Thoracic aorta (tissue), 2 donors: ENCODE data around the gene POLR3G. TPM values are rescaled to one million over a fixed set of nuclear protein-coding genes. Genes with fewer than 3 reads are reported as not detected.

Source experiments
- ATAC-seq: fragments of 150-250 bp; one replicate; pipeline ENCODE4 v1.8.0; 2017; ENCODE audit warnings: low read depth; ENCODE audit not compliant: insufficient number of reproducible peaks, low FRiP score
- DNase-seq: peaks from one replicate; pipeline ENCODE4 v3.0.0-alpha.2; 2020; ENCODE audit warnings: low spot score
- H3K27ac ChIP-seq, 2 donors: fragments of 200-600 bp; sonication (generic); 1 replicate in 1 of 2; 2 replicates in 1 of 2; pipeline ENCODE4 v1.5.1; 2016; ENCODE audit warnings: mild to moderate bottlenecking in 2 of 2, moderate library complexity in 2 of 2
- H3K27me3 ChIP-seq: fragments of 200-600 bp; sonication (generic); replicated peaks from 2 replicates; pipeline ENCODE4 v1.6.0; 2016; ENCODE audit warnings: mild to moderate bottlenecking; ENCODE audit not compliant: insufficient read depth
- H3K36me3 ChIP-seq: fragments of 200-600 bp; sonication (generic); one replicate; pipeline ENCODE4 v1.5.1; 2016
- H3K4me1 ChIP-seq, 2 donors: fragments of 200-600 bp; sonication (generic); 1 replicate in 1 of 2; 2 replicates in 1 of 2; pipeline versions ENCODE4 v1.5.1 to v1.6.0; 2016; ENCODE audit warnings: low read depth in 2 of 2, mild to moderate bottlenecking in 1 of 2; ENCODE audit not compliant: control insufficient read depth in 1 of 2
- H3K4me3 ChIP-seq: fragments of 200-600 bp; sonication (generic); 2 replicates; pipeline ENCODE4 v1.5.1; 2016; ENCODE audit warnings: mild to moderate bottlenecking
- H3K9me3 ChIP-seq: fragments of 200-600 bp; sonication (generic); 2 replicates; pipeline ENCODE4 v1.5.1; 2016
- CTCF ChIP-seq: fragments of 200-600 bp; sonication (generic); IDR thresholded peaks from one replicate; pipeline ENCODE4 v1.5.1; 2019; ENCODE audit warnings: antibody characterized with exemption
- total RNA-seq, 2 donors: library from RNA; depleted of rRNA; stranded (reverse); fragments of >200 nt; gene quantifications; one replicate each; pipeline versions ENCODE4 v1.1.0 to v1.2.3, GENCODE V29; 2016

POLR3G gene
- total RNA-seq, 2 donors from 2014 or later = 0.42 TPM; not detected in 1

GRCh38 chr5:90503596-90503995 is 28.9 kb downstream of the POLR3G start:
- TF ChIP-seq CTCF = no peak
- no peak overlapping the region for H3K27ac ChIP-seq
- no peak for ATAC-seq

GRCh38 chr5:90504743-90505142 is 30.1 kb downstream of the POLR3G start:
- ATAC-seq (no peak), DNase-seq (no peak)
- H3K4me1 ChIP-seq = no peaks in the 10 kb centered on the region
- no peak overlapping the region for H3K27ac ChIP-seq
- H3K27me3 ChIP-seq = no peaks in the 10 kb centered on the region
- H3K9me3 ChIP-seq = no peaks in the 10 kb centered on the region
- TF ChIP-seq CTCF = no peak
- H3K36me3 ChIP-seq = no peaks in the 10 kb centered on the region
- H3K4me3 ChIP-seq = no peak overlapping the region

More at GRCh38 chr5:90503596-90503995, 28.9 kb downstream of the POLR3G start:
- no peaks in the 10 kb centered on the region for H3K27me3 ChIP-seq
- H3K4me3 ChIP-seq = no peak overlapping the region
- H3K9me3 ChIP-seq = no peaks in the 10 kb centered on the region
- no peak for DNase-seq
- H3K4me1 ChIP-seq = no peaks in the 10 kb centered on the region
- no peaks in the 10 kb centered on the region for H3K36me3 ChIP-seq

- Histone ChIP-seq H3K4me3 (no peak overlapping the region), H3K27ac (no peak overlapping the region), H3K27me3 (no peaks in the 10 kb centered on the region), H3K9me3 (no peaks in the 10 kb centered on the region), H3K36me3 (no peaks in the 10 kb centered on the region), H3K4me1 (no peaks in the 10 kb centered on the region)
- TF ChIP-seq CTCF = no peak
- no peak for DNase-seq
- ATAC-seq = no peak
Measured at GRCh38 chr5:90506221-90506620, 31.6 kb downstream of the POLR3G start.

- no peak for TF ChIP-seq CTCF
- no peaks in the 10 kb centered on the region for H3K27me3 ChIP-seq
- H3K27ac ChIP-seq = no peak overlapping the region
- H3K9me3 ChIP-seq = no peaks in the 10 kb centered on the region
- no peak for ATAC-seq
- H3K4me3 ChIP-seq = no peak overlapping the region
- no peaks in the 10 kb centered on the region for H3K4me1 ChIP-seq
- DNase-seq = no peak
- H3K36me3 ChIP-seq = no peaks in the 10 kb centered on the region
Measured at GRCh38 chr5:90510438-90510837, 35.8 kb downstream of the POLR3G start.

GRCh38 chr5:90514520-90514919 is 39.9 kb downstream of the POLR3G start:
- Histone ChIP-seq H3K9me3 (no peaks in the 10 kb centered on the region), H3K27me3 (no peaks in the 10 kb centered on the region), H3K36me3 (no peaks in the 10 kb centered on the region), H3K4me3 (no peak overlapping the region), H3K27ac (no peak overlapping the region), H3K4me1 (no peaks in the 10 kb centered on the region)
- ATAC-seq = no peak
- TF ChIP-seq CTCF = no peak
- DNase-seq = no peak
